DND-41 (cell line): ENCODE measurements around the gene TUB.

Experiments
- ATAC-seq: fragments of 200-7000 bp; cut with Tn5 transposase; 3 replicates; pipeline ENCODE4 v1.9.1; 2021; ENCODE audit warnings: low read depth; ENCODE audit not compliant: insufficient read depth
- DNase-seq: peaks from one replicate; pipeline ENCODE4 v3.0.0-alpha.2; 2020
- H2AFZ ChIP-seq: 2 replicates; pipeline ENCODE4 v1.6.0; 2012; ENCODE audit warnings: low read depth, low read length
- H3K27ac ChIP-seq: 2 replicates; pipeline ENCODE4 v1.5.1; 2012; ENCODE audit warnings: low read length, inconsistent platforms
- H3K27me3 ChIP-seq: fragments of 200-600 bp; sonication (generic); 2 replicates; pipeline ENCODE4 v1.6.0; 2012; ENCODE audit warnings: low read length, mild to moderate bottlenecking, inconsistent platforms; ENCODE audit not compliant: insufficient read depth, poor library complexity
- H3K36me3 ChIP-seq: 2 replicates; pipeline ENCODE4 v1.5.1; 2012; ENCODE audit warnings: low read length, inconsistent platforms; ENCODE audit not compliant: insufficient read depth
- H3K4me1 ChIP-seq: 2 replicates; pipeline ENCODE4 v1.5.1; 2012; ENCODE audit warnings: mild to moderate bottlenecking, low read length; ENCODE audit not compliant: insufficient read depth
- H3K4me2 ChIP-seq: 2 replicates; pipeline ENCODE4 v1.6.0; 2012; ENCODE audit warnings: mild to moderate bottlenecking, moderate library complexity, low read length, inconsistent platforms; ENCODE audit not compliant: insufficient read depth
- H3K4me3 ChIP-seq, 2 experiments: fragments of 200-600 bp in 1 of 2; shearing (Covaris generic) in 1 of 2; 2 replicates each; pipeline ENCODE4 v1.5.1; 2012 to 2016; ENCODE audit warnings: inconsistent platforms in 2 of 2, low read length in 2 of 2, mild to moderate bottlenecking in 2 of 2, low read depth in 1 of 2, moderate library complexity in 1 of 2
- H3K79me2 ChIP-seq: 2 replicates; pipeline ENCODE4 v1.6.0; 2012; ENCODE audit warnings: low read length, inconsistent platforms; ENCODE audit not compliant: insufficient read depth
- H3K9ac ChIP-seq: 2 replicates; pipeline ENCODE4 v1.6.0; 2012; ENCODE audit warnings: low read depth, mild to moderate bottlenecking, inconsistent platforms, low read length, moderate library complexity
- H3K9me3 ChIP-seq: 2 replicates; pipeline ENCODE4 v1.5.1; 2012; ENCODE audit warnings: low read length, moderate library complexity, mild to moderate bottlenecking, inconsistent platforms; ENCODE audit not compliant: insufficient read depth, severe bottlenecking
- H4K20me1 ChIP-seq: 2 replicates; pipeline ENCODE4 v1.6.0; 2012; ENCODE audit warnings: low read length; ENCODE audit not compliant: insufficient read depth
- EZH2 ChIP-seq: IDR thresholded peaks from 3 replicates; pipeline ENCODE4 v1.6.1; 2012; ENCODE audit warnings: borderline replicate concordance, low read depth, mild to moderate bottlenecking, moderate library complexity, low read length, inconsistent platforms; ENCODE audit not compliant: severe bottlenecking
- TF ChIP-seq, protein P1 (sequence below): IDR thresholded peaks from 2 replicates; pipeline ENCODE4 v1.5.1; 2012; ENCODE audit warnings: borderline replicate concordance, low read length, moderate library complexity, mild to moderate bottlenecking; ENCODE audit not compliant: poor library complexity, severe bottlenecking; ENCODE audit errors: extremely low read depth

Gene TUB

DNA sequence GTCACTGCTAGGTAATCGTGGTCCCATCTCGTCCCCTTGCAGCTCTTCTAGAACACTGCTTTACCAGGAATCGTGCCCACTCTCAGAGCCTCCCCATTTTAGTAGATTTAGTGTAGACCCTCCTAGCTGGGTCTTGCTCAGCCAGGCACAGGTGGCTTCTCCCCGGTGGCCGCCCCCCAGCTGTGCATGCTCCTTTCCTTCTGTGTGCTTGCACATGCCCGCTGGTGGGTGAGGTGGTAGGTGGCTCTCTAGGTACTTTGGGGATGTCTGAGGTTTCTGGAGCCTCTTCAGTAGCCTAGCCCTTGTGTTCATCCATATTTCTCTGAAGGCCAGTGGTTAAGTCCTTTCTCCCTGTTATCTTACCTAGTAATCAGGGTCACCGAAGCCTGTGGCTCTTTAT lies 5.6 kb downstream of the TUB start:
- DNase-seq (no peak), ATAC-seq (no peak)
- Histone ChIP-seq H3K9me3 (no peaks in the 10 kb centered on the region), H3K79me2 (no peaks in the 10 kb centered on the region), H3K36me3 (no peaks in the 10 kb centered on the region), H4K20me1 (no peaks in the 10 kb centered on the region), H3K27ac (no peak overlapping the region), H3K4me3 (no peak overlapping the region), H3K4me2 (no peak overlapping the region), H3K9ac (no peak overlapping the region), H3K27me3 (no peaks in the 10 kb centered on the region), H3K4me1 (no peaks in the 10 kb centered on the region), H2AFZ (no peak overlapping the region)
- no peak for TF ChIP-seq EZH2

DNA sequence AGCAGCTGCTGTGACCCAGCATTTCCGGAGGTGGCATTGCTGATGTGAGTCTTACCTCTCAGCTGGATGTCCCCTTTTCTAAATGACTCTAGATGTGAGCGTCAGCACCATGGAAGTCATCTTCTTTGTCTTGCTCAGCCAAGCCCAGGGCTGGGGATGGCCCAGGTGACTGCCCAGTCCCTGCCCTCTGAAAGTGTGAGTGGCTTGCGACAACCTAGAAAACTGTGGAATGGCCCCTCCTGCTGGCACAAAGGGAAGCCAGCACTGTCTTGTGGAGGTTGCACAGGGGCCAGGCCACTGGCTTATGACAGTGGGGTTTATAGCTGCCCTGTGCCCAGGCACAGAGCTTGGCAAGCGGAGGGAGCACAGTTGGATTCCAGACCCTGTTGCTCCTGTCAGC lies 6.2 kb downstream of the TUB start:
- H4K20me1 ChIP-seq, result no peaks in the 10 kb centered on the region
- TF ChIP-seq, protein P1, sequence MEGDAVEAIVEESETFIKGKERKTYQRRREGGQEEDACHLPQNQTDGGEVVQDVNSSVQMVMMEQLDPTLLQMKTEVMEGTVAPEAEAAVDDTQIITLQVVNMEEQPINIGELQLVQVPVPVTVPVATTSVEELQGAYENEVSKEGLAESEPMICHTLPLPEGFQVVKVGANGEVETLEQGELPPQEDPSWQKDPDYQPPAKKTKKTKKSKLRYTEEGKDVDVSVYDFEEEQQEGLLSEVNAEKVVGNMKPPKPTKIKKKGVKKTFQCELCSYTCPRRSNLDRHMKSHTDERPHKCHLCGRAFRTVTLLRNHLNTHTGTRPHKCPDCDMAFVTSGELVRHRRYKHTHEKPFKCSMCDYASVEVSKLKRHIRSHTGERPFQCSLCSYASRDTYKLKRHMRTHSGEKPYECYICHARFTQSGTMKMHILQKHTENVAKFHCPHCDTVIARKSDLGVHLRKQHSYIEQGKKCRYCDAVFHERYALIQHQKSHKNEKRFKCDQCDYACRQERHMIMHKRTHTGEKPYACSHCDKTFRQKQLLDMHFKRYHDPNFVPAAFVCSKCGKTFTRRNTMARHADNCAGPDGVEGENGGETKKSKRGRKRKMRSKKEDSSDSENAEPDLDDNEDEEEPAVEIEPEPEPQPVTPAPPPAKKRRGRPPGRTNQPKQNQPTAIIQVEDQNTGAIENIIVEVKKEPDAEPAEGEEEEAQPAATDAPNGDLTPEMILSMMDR, result no peak
- no peak for TF ChIP-seq EZH2
- H3K36me3 ChIP-seq, result no peaks in the 10 kb centered on the region
- no peaks in the 10 kb centered on the region for H3K79me2 ChIP-seq
- H3K27me3 ChIP-seq, result no peaks in the 10 kb centered on the region
- H3K4me2 ChIP-seq, result no peak overlapping the region
- ATAC-seq (no peak), DNase-seq (no peak)
- H3K4me3 ChIP-seq, result no peak overlapping the region
- no peaks in the 10 kb centered on the region for H3K4me1 ChIP-seq
- H3K27ac ChIP-seq, result no peak overlapping the region
- H3K9me3 ChIP-seq, result no peaks in the 10 kb centered on the region
- no peak overlapping the region for H2AFZ ChIP-seq
- no peak overlapping the region for H3K9ac ChIP-seq

DNA sequence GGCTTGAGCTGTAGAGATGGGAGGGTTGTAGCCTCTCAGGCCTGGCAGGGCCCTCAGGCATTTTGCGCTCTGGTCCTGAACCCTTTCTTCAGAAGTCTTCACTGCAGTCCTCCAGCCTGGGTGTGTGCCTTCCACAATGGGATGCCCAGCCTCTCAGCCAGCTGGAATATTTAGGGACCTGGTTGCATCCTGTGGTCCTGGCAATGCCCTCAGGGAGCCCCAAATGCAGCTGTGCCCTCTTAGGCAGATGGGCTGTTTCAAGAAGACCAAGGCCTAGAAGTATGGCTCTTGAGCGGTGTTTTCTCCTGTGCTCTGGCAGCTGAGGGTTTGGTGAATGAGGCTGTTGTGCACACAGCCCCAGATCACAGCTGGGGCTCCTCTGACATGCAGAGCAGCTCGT lies 6.7 kb downstream of the TUB start:
- Histone ChIP-seq H3K79me2 (no peaks in the 10 kb centered on the region), H3K4me3 (no peak overlapping the region), H3K9me3 (no peaks in the 10 kb centered on the region), H3K27ac (no peak overlapping the region), H4K20me1 (no peaks in the 10 kb centered on the region), H3K4me1 (no peaks in the 10 kb centered on the region), H3K4me2 (no peak overlapping the region), H2AFZ (no peak overlapping the region), H3K9ac (no peak overlapping the region), H3K27me3 (no peaks in the 10 kb centered on the region), H3K36me3 (no peaks in the 10 kb centered on the region)
- ATAC-seq (no peak), DNase-seq (no peak)
- TF ChIP-seq, protein P1, result no peak
- TF ChIP-seq EZH2, result no peak

DNA sequence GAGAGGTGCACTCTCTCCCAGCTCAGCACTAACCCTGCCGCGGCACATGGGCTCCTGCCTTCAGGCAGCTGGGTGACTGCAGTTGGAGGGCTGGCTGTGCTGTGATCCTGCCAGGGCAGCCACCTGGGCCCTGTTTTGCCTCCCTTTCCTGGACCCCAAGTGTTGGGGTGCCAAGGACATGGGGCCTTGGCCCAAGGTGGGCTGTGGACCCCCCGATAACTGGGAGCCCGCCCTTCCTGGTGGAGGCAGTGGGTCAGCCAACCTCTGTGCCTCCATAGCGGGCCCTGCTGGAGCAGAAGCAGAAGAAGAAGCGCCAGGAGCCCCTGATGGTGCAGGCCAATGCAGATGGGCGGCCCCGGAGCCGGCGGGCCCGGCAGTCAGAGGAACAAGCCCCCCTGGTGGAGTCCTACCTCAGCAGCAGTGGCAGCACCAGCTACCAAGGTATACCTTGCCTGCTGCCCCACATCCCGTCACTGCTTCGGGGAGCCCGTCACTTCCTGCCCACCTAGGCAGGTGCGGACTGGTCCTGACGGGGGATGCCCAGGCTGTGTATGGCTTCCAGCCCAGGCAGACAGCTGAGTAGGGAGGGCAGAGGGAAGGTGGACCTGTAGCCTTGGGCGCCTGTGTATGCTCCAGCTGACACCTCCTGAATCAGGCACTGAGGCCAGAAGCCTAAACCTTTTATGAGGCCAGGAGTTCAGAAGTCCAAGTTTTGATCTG lies 8.9 kb downstream of the TUB start:
- no peaks in the 10 kb centered on the region; the same call in 1 of the 2 replicates for H4K20me1 ChIP-seq
- H3K27ac ChIP-seq, result no peak overlapping the region
- H3K9ac ChIP-seq, result no peak overlapping the region
- no peaks in the 10 kb centered on the region for H3K79me2 ChIP-seq
- TF ChIP-seq EZH2, result no peak
- TF ChIP-seq, protein P1, result no peak
- no peak overlapping the region for H3K4me3 ChIP-seq
- H2AFZ ChIP-seq, result no peak overlapping the region
- ATAC-seq (no peak), DNase-seq (no peak)
- H3K4me1 ChIP-seq, result no peaks in the 10 kb centered on the region
- no peak overlapping the region for H3K4me2 ChIP-seq
- H3K36me3 ChIP-seq, result no peaks in the 10 kb centered on the region
- no peaks in the 10 kb centered on the region for H3K27me3 ChIP-seq
- no peaks in the 10 kb centered on the region for H3K9me3 ChIP-seq
